ENCODE results near the gene ADAMTS17.

Gene ADAMTS17

DNA sequence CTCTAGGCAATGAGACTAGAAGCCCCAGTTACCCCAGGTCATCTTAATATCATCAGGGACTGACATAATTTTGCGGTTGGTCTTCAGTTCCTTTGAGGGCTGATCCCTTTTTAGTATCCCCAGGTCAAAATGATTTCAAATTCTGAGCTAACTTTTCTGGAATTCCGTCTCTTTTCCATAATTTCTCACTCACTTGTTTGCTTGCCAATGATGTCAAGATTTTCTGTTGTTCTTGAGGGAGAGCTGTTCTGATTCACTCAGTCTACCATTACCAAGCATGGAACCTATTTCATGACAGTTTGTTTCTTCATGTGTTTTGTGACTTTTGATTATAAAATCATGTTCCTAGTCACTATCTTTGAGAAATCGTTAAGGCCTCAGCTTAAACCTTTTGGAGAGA is 418.1 kb downstream of the ADAMTS17 start:
- in situ Hi-C loops (cut with MboI; ENCODE audit: low sequenced_read_pairs, unreplicated experiment): no loop called here

More for the DNA sequence above, 418.1 kb downstream of the ADAMTS17 start:
- TF ChIP-seq, protein P1, sequence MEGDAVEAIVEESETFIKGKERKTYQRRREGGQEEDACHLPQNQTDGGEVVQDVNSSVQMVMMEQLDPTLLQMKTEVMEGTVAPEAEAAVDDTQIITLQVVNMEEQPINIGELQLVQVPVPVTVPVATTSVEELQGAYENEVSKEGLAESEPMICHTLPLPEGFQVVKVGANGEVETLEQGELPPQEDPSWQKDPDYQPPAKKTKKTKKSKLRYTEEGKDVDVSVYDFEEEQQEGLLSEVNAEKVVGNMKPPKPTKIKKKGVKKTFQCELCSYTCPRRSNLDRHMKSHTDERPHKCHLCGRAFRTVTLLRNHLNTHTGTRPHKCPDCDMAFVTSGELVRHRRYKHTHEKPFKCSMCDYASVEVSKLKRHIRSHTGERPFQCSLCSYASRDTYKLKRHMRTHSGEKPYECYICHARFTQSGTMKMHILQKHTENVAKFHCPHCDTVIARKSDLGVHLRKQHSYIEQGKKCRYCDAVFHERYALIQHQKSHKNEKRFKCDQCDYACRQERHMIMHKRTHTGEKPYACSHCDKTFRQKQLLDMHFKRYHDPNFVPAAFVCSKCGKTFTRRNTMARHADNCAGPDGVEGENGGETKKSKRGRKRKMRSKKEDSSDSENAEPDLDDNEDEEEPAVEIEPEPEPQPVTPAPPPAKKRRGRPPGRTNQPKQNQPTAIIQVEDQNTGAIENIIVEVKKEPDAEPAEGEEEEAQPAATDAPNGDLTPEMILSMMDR (IDR thresholded peaks at IDR 0.05; ENCODE audit: borderline replicate concordance, control extremely low read depth, extremely low read depth, insufficient read depth, missing control alignments): no peak
- DNase-seq (ENCODE audit: low spot score): no peak

Measured in GM13976 (cell line).